8988T (cell line): Measurements from ENCODE around the gene CACUL1.
"Not testable (repeated sequence)": the region's sequence is repeated elsewhere in the genome, so short reads cannot be mapped to it uniquely, and the experiment has no call there.

Source experiments
- DNase-seq: peaks from one replicate; pipeline ENCODE4 v3.0.0; 2011

CACUL1 gene

DNA sequence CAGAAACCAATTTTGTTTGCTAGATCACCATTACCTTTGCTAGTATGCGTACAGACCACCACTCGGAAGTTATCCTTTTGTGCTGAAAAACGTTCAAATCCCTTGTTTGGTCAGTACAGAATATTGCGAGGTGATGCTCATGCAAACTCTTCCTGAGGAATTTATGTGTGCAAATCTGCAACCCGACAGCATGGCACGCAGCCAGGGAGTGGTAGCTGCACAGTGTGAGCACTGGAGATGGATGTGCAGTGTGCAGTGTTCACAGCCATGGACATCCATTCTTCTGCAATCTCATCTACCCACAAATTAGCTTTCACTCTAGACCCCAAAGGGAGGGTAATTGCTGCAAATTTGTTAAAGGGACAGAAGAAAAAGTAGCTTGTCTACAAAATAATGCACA is 72.2 kb downstream of the CACUL1 start:
- no peak for DNase-seq

GRCh38 chr10:118680197-118680596 is 74.6 kb downstream of the CACUL1 start:
- no peak for DNase-seq

DNA sequence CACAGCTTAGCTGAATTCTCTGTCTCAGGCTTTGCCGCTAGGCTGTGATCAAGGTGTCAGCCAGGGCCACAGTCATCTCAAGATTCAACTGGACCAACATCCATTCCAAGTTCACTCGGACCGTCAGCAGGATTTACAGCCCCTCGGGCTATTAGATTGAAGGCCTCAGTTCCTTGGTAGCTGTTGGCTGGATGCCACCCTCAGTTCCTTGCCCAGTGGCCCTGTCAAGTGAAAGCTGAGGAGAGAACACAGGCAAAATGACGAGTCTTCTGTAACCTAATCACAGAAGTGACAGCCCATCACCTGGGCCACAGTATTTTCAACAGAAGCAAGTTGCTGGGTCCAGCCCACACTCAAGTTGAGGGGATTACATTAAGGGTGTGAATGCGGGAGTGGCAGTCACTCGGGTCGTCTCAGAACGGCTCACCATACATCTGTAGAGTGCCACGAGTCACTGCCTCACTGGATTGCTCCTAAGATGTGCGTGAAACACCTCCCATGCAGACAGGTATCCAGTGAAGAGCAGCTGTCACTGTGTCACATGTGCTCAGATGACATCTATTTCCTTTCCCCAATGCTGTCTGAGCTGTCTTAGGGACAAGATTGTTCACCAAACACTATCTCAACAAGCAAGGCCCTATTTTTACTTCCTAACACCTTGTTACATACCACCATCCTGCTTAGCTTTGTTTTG is 80.4 kb downstream of the CACUL1 start:
- no peak for DNase-seq

- no peak for DNase-seq
Observed at GRCh38 chr10:118672766-118673715, 81.7 kb downstream of the CACUL1 start.

DNA sequence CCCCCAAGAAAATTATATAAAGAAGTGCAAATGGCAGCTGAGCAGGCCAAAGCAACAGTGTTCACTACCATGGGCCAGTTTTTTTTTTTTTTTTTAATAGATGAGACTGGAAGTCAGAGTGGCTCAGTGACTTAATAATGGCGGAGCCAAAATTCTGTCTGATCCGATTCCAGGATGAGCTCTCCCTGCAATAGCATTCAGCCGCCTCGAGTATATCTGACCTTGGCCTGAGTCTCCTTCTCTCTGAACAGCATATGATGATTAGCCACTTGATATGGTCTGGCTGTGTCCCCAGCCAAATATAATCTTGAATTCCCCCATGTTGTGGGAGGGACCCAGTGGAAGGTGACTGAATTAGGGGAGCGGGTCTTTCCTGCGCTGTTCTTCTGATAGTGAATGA is 82.6 kb downstream of the CACUL1 start:
- no peak for DNase-seq

DNA sequence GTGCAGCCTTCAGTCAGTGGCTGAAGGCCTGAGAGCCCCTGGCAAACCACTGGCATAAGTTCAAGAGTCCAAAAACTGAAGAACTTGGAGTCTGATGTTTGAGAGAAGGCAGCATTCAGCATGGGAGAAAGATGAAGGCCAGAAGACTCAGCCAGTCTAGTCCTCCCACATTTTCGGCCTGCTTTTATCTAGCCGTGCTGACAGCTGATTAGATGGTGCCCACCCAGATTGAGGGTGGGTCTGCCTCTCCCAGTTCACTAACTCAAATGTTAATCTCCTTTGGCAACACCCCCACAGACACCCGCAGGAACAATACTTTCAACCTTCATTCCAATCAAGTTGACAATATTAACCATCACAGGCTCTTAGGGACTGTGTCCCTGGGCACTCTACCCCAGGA is 83.5 kb downstream of the CACUL1 start:
- DNase-seq: not testable (repeated sequence)

DNA sequence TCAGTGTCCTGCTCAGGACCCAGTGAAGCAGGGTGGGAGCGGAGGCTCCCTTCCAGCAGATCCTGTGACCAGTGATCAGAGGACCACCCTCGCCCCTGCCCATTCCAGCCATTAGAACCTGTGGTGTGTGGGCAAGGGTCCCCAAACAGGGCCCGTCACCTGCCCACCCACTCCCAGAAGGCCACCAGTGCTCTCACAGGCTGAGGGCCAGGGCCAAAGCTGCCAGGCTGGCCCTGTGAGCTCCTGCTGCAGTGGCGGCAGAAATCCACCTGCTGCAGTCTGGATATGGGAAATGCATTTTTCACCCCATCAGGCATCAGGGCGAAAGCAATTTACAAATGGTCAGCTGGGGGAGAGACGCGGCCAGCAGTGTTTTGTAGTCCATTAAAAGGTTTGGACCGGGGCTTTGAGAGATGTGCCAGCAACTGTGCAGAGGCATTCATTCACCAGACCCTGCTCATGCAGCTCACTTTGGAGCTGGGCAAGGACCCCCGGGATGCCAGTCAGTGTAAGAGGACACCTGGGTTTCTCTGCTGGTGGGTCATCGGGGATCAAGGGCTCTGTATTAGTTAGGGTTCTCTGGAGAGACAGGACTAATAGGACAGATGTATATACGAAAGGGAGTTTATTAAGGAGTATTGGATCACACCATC is 84.2 kb downstream of the CACUL1 start:
- no peak for DNase-seq

DNA sequence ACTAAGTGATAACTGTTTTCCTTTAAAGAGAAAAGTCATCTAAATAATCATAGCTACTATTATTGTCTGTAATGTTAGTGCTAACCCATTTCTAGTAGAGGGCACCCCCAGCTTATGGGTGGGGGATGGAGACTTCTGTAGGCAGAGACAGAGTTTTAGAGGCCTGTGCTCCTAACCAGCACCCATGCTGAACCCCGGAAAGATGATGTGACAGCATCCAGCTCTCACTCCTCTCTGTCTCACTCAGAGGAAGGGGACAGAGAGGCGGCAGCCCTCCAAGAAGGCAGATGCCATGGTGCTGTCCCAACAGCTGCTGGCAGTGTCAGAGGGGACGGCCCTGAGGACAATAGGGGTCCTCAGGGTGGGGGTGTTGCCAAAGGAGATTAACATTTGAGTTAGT is 84.9 kb downstream of the CACUL1 start:
- DNase-seq: no peak

DNA sequence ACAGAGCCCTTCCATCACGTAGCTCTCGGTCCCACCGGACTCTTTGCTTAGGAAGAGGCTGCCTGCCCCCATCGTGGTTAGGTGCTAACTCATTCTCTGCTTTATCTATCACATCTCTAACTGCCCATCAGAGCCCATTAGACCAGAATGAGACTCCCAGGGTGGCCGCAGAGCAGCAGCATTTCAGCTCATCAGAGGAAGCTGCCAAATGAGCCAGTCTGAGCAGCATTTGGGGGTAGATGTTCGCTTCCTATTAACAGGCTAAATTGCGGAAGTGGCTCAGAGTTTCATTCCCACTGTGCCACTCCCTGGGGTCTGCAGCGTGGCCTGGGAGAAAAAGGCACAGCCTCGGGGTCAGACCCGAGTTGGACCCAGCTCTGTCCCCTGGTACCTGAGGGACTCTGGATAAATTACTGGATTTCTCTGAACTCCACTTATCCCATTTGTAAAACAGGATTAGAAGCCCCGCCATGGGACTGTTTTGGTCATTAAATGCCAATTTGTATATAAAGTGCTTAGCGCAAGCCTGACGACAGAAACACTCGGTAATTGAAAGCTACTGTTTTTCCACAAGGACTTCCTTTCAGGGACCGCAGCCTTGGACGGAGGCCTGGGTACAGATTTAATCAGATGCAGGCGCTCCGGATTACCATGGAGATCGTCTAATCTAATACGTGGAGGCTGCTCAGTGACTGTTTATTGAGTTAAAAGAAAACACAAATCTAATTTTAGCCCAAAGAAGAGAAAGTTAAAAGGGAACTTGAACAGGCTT is 85.6 kb downstream of the CACUL1 start:
- DNase-seq: no peak

DNA sequence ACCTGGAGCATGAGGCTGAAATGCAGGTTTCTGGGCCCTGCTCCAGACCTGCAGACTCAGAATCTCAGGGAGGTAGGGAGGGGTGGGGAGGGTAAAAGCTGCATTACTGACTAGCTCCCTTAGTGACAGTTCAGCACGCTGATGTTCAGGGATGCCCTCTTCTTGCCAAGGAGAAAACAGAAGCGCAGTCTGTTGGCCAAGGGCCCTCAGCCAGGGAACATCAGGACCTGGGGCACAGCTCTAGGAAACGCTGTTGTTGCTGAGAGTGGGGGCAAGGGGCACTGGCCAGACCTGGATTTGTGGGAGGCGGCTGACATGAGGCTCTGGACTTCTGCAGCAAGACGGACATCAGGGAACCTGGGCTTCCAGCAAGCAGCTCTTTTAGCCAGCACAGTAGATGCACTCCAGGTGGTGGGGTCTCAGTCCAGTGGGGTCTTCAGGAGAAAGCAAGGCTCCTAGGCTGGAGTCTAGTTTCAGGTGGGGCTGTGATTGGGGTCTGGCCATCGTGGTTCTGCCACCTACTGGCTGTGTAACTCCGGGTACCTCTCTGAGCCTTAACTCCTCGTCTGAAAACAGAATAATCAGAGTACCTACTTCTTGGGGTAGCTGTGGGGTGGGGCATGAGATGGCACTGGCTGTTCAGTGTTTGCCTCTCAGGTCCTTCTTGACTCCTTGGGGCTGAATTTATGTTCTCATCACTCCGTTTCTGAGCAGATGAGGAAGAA is 86.4 kb downstream of the CACUL1 start:
- no peak for DNase-seq

DNA sequence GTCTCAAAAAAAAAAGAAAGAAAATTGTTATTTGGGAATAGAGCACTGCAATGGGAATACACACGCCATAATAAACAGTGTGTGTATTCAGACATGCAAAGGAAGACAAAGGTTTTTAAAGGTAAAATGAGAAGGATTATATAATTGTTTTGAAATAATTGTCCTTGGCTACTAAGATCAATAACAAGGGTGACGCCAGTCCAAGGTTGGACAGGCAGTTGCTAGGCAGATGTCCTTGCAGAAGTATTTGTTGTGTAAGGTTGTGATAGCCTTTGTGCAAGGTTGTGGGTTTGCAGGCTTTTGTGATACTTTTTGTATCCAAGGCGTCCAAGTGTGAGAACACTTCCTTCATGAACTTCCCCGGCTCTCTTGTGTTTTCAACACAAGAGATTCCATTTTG is 87.0 kb downstream of the CACUL1 start:
- no peak for DNase-seq

GRCh38 chr10:118666350-118666749 is 88.4 kb downstream of the CACUL1 start:
- DNase-seq: no peak

DNA sequence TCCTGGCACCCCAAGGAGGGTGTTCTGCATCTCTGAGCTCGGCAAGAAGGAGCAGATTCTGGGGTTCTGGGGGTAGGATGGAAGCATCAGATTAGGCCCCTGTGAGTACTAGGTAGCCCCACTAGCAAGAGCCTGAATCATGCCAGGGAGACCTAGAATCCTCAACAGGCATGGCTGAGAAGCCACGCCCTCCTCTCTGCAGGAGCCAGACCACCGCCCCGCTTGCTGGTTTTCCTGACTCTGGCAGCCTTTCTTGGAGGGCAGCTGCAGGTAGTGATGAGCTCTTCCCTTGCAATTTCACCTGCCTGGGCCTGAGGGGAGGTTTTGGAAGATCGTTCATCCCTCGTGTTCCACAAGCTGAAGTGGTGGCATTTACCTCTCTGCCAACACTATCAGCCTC is 90.4 kb downstream of the CACUL1 start:
- no peak for DNase-seq

DNA sequence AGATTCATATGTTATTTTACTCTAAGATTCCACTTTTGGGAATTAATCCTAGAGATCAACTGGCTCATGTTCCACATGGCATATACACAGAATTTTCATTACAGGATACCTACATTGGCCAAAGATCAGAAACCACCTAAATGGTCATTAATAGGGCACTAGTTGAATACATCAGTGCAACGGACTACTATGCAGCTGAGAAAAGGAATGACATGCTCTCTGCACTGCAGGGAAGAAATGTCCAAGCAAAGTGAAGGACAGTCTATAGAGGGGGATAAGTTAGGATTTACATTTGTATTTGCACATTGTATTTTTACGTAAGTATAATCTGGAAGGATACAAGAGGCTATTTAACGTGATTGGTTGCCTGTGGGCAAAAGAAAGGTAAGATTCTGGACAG is 91.6 kb downstream of the CACUL1 start:
- no peak for DNase-seq

DNA sequence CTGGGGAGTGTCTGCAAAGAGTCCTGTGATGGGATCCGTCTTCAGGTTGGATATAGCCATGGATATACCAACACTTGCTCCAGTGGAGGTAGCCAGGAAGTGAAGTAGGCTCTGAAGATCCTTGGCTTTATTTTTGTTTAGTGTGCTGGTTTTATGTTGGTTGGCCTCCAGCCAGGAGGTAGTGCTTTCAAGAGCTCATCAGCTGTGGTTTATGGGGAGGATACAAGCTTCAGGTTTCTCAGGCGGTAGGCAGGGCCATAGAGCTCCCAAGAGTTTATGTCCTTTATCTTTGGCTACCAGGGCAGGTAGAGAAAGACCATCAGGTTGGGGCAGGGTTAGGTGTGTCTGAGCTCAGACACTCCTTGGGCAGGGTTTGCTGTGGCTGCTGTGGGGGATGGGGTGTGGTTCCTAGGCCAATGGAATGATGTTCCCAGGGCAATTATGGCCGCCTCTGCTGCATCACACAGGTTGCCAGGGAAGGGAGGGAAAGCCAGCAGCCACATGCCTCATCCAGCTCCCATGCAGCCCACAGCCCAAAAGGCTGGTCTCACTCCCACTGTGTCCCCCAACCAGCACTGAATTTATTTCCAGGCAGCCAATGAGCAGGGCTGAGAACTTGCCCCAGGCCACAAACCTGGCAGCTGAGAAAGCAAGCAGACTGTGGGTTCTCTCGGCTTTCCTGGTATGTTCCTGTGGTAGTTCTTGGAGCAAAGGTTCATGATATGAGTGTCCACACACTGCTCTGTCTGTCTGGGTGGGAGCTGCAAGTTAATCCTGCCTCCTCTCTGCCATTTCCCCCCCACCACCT is 92.3 kb downstream of the CACUL1 start:
- no peak for DNase-seq

DNA sequence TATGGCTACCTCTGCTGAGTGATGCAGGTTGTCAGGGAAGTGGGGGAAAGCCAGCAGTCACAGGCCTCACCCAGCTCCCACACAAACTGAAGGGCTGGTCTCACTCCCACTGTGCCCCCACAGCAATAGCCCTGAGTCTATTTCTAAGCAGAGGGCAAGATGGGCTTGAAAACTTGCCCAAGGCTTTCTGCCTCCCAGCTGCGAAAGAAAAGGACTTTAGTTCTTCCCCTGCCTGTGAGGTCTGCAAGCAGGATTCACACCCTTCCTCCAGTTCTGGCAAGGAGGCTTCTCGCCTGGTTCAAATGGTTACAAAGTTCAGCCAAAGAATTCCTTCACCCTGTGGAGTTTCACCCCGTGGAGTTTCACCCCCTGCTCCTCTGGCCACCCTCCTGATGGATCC is 96.0 kb downstream of the CACUL1 start:
- no peak for DNase-seq

GRCh38 chr10:118658168-118658567 is 96.6 kb downstream of the CACUL1 start:
- not testable (repeated sequence) for DNase-seq

DNA sequence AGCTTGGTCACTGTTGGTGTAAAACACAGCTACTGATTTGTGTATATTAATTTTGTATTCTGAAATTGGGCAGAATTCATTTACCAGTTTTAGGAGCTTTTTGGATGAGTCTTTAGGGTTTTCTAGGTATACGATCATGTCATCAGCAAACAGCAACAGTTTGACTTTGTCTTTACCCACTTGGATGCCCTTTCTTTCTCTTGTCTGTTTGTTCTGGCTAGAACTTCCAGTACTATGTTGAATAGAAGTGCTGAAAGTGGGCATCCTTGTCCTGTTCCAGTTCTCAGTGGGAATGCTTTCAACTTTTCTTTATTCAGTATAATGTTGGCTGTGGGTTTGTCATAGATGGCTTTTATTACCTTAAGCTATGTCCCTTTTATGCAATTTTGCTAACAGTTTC is 109.5 kb downstream of the CACUL1 start:
- not testable (repeated sequence) for DNase-seq

- no peak for DNase-seq
Observed at GRCh38 chr10:118642228-118642627, 112.5 kb downstream of the CACUL1 start.

- no peak for DNase-seq
Observed at GRCh38 chr10:118638680-118639079, 116.1 kb downstream of the CACUL1 start.

DNA sequence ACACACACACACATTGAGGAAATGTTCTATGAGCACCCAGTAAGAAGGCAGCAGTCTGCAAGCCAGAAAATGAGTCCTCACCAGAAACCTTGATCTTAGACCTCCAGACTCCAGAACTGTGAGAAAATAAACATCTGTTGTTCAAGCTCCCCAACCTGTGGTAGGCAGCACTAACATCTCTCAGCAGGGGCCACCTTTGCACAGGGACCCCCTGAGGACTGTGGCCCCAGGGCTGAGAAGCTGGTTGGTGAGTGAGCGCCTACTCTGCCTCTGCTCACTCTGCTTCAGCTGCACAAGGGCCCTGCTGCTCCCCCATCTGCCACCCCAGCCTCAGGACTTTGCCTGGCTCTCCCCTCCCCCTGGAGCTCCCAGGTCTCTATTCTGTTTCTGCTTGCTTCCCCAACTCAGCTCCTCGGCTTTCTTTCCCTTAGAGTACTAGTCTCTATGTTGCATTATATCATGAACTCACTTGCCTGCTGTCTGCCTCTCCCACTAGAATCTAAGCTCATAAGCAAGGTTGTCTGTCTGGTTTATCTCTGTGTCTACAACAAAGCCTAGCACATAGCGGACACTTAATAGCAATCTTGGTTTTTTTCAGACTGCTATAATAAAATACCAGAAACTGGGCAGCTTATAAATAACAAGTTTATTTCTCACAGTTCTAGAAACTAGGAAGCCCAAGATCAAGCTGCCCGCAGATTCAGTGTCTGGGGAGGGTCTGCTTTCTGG is 118.9 kb downstream of the CACUL1 start:
- DNase-seq: no peak
